Chondrocyte (in vitro differentiated cells): ENCODE results near the gene MEF2B. TPM values are rescaled to one million over a fixed set of nuclear protein-coding genes. Genes with fewer than 3 reads are reported as not detected.

Source experiments
- DNase-seq: peaks from one replicate; pipeline ENCODE4 v3.0.0; 2021; ENCODE audit warnings: mixed read lengths, low spot score
- H3K27ac Mint-ChIP-seq: one replicate; pipeline ENCODE4 v1.8.0; 2021; ENCODE audit warnings: mild to moderate bottlenecking, moderate library complexity, mixed read lengths; ENCODE audit not compliant: unreplicated experiment
- H3K27me3 Mint-ChIP-seq: 2 replicates; pipeline ENCODE4 v1.8.0; 2021; ENCODE audit warnings: low read depth, mixed read lengths
- H3K36me3 Mint-ChIP-seq: 2 replicates; pipeline ENCODE4 v1.8.0; 2021; ENCODE audit warnings: low read depth, mixed read lengths
- H3K4me1 Mint-ChIP-seq: 2 replicates; pipeline ENCODE4 v1.8.0; 2021; ENCODE audit warnings: low read depth, mild to moderate bottlenecking, mixed read lengths
- H3K4me3 Mint-ChIP-seq: one replicate; pipeline ENCODE4 v1.8.0; 2021; ENCODE audit warnings: mild to moderate bottlenecking, moderate library complexity, mixed read lengths; ENCODE audit not compliant: unreplicated experiment
- H3K9me3 Mint-ChIP-seq: 2 replicates; pipeline ENCODE4 v1.8.0; 2021; ENCODE audit warnings: low read depth, mixed read lengths
- CTCF ChIP-seq: fragments of 200-600 bp; sonication (generic); IDR thresholded peaks from 2 replicates; pipeline ENCODE4 v1.5.0; 2021; ENCODE audit warnings: antibody characterized with exemption, mild to moderate bottlenecking, moderate library complexity
- total RNA-seq: library from RNA; stranded (reverse); gene quantifications from 3 replicates; pipeline ENCODE4 v1.2.1, GENCODE V29; 2021

MEF2B gene
- total RNA-seq, 1 donor from 2014 or later: 1.2 TPM

- H3K36me3 Mint-ChIP-seq: no peaks in the 10 kb centered on the region
- H3K27me3 Mint-ChIP-seq: no peaks in the 10 kb centered on the region
- no peak overlapping the region for H3K27ac Mint-ChIP-seq
- no peak overlapping the region for H3K4me3 Mint-ChIP-seq
- DNase-seq: no peak
- H3K4me1 Mint-ChIP-seq: no peaks in the 10 kb centered on the region
- no peaks in the 10 kb centered on the region for H3K9me3 Mint-ChIP-seq
- TF ChIP-seq CTCF: no peak
These were observed 24.8 kb downstream of the MEF2B start for GRCh38 chr19:19145281-19145680.

- no peaks in the 10 kb centered on the region for H3K9me3 Mint-ChIP-seq
- H3K27me3 Mint-ChIP-seq: no peaks in the 10 kb centered on the region
- no peaks in the 10 kb centered on the region for H3K36me3 Mint-ChIP-seq
- TF ChIP-seq CTCF: no peak
- H3K27ac Mint-ChIP-seq: no peak overlapping the region
- peaks cover 13% of the 10 kb centered on the region for H3K4me1 Mint-ChIP-seq
- H3K4me3 Mint-ChIP-seq: no peak overlapping the region
- DNase-seq: no peak
These were observed 27.7 kb downstream of the MEF2B start for GRCh38 chr19:19142347-19142746.

- H3K4me1 Mint-ChIP-seq: peaks cover 18% of the 10 kb centered on the region
- no peaks in the 10 kb centered on the region for H3K36me3 Mint-ChIP-seq
- TF ChIP-seq CTCF: no peak
- no peak for DNase-seq
- no peaks in the 10 kb centered on the region for H3K27me3 Mint-ChIP-seq
- H3K27ac Mint-ChIP-seq: no peak overlapping the region
- H3K4me3 Mint-ChIP-seq: no peak overlapping the region
- H3K9me3 Mint-ChIP-seq: no peaks in the 10 kb centered on the region
These were observed 29.6 kb downstream of the MEF2B start for GRCh38 chr19:19140476-19140875.

GRCh38 chr19:19139876-19140229 lies 30.2 kb downstream of the MEF2B start:
- Mint-ChIP-seq H3K27ac (no peak overlapping the region), H3K4me3 (no peak overlapping the region), H3K36me3 (no peaks in the 10 kb centered on the region), H3K9me3 (no peaks in the 10 kb centered on the region), H3K4me1 (peaks cover 18% of the 10 kb centered on the region), H3K27me3 (no peaks in the 10 kb centered on the region)
- no peak for DNase-seq
- TF ChIP-seq CTCF: peak; percentile 64

GRCh38 chr19:19138109-19138981 lies 31.7 kb downstream of the MEF2B start, which contains the start of gene TMEM161A:
TSS of gene TMEM161A (minus strand) at chr19:19138478. CDS start at chr19:19138428, 50 bp downstream.
- Mint-ChIP-seq H3K36me3 (no peaks in the 10 kb centered on the region), H3K9me3 (no peaks in the 10 kb centered on the region), H3K4me3 (peak within 1 kb of the TSS; percentile 99), H3K27me3 (no peaks in the 10 kb centered on the region), H3K4me1 (peaks cover 18% of the 10 kb centered on the region), H3K27ac (peak within 1 kb of the TSS; percentile 87)
- TF ChIP-seq CTCF: no peak
- peak; percentile 98 for DNase-seq
